GM18873 (cell line): ENCODE results near the gene PLK1.
"Not testable (repeated sequence)": the region's sequence is repeated elsewhere in the genome, so short reads cannot be mapped to it uniquely, and the experiment has no call there.

Source experiments
- ATAC-seq: cut with Tn5 transposase; IDR thresholded peaks from one replicate; pipeline ENCODE4 v1.9.1; 2021; ENCODE audit warnings: mild to moderate bottlenecking, moderate library complexity, moderate number of reproducible peaks; ENCODE audit not compliant: unreplicated experiment, low FRiP score

Gene PLK1

DNA sequence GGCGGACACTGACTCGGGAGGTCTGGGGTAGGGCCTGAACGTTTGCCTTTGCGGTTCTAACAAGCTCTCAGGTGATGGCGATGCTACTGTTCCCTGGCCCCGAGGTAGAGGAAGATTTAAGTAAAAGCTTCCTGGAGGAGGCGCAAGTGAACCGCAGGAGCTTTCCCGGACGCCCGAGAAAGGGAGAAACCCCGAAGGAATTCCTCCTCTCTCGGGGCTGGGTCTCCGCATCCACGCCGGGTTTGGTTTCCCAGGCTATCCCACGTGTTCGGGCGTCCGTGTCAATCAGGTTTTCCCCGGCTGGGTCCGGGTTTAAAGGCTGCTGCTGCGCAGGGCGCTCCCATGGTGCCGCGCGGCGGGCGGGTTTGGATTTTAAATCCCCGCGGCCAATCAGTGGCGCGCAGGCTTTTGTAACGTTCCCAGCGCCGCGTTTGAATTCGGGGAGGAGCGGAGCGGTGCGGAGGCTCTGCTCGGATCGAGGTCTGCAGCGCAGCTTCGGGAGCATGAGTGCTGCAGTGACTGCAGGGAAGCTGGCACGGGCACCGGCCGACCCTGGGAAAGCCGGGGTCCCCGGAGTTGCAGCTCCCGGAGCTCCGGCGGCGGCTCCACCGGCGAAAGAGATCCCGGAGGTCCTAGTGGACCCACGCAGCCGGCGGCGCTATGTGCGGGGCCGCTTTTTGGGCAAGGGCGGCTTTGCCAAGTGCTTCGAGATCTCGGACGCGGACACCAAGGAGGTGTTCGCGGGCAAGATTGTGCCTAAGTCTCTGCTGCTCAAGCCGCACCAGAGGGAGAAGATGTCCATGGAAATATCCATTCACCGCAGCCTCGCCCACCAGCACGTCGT is at the start of gene PLK1:
PLK1 (plus strand) TSS at position 460 of the 844 bp plus-strand sequence; CDS start at position 504, 44 bp downstream.
- ATAC-seq: peak; percentile 75

GRCh38 chr16:23629516-23629915 is 49.2 kb upstream of the PLK1 start:
- ATAC-seq: no peak

GRCh38 chr16:23631874-23632273 is 46.8 kb upstream of the PLK1 start:
- not testable (repeated sequence) for ATAC-seq

DNA sequence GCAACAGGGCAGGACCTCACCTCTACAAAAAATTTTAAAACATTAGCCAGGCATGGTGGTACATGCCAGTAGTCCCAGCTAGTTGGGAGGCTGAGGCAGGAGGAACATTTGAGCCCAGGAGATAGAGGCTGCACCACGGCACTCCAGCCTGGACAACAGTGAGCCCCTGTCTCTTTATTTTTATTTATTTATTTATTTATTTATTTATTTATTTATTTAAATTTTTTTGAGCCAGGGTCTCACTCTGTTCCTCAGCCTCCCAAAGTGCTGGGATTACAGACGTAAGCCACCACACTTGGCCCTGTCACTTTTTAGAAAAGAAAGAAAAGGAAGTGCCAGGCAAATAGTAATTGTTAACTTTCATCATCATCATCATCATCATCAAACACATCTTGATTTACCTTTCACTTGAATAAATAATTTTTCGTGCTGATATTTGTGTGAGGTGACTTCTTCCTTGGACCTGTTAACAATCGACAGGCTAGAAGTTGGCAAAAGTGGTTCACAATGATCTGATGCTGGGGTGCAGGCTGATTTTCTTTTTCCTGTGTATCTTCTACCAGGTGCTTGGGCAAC is 44.1 kb upstream of the PLK1 start:
- ATAC-seq: no peak

DNA sequence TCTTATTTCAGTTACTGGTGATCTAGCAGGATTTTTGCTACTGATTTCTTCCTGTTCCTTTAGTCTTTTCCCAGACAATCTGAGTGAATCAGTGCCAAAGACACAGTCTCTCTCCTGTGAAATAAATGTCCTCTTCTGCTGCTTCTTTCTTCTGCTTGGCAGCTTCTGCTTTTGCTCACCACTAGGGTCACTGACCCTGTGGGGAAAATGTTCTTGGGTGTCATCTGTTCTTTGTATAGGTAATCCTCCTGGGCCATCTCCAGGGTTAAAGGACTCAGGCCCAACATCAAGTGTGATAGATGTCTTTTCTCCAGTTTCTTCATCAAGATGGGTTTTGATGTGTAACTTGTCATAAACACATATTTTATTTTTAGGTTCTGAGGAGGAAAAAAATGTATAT is 42.7 kb upstream of the PLK1 start:
- ATAC-seq: no peak

- ATAC-seq: no peak
Observed at GRCh38 chr16:23640615-23640930, 38.1 kb upstream of the PLK1 start.

DNA sequence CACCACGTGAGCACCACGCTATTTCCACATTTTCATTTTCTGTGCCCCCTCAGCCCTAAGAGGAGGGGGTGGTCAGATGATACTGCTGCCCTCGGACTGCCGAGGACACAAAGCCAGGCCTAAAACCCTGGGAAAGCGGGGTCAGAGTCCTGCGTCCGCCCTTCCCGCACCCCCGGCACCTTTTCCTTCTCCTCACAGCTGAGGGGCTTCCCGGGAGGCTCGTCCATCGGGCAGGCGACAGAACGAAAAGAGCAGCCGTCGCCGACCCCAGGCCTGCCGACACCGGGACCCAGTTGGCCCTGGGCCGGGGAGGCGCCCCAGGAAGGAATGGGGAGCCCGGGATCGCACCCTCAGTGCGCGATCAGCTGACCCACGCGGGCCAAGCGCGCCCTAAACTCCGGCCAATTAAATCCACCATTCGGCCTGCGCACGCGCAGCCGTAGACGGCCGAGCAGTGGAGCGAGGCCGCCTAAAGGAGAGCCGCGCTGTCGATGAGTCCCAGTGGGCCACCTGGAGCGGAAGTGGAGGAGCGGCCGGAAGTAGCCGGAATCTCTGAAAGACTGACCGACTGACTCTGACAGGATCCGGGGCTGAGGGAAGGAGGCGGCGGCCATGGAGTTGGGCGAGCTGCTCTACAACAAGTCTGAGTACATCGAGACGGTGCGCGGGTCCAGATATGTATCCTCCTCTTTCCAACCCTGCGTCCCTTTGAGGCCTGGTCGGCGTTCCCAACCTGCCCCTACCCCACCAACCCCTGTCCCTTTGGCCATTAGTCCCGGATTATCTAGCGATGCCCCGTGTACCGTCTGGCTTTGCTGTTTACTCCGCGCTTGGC is 37.5 kb upstream of the PLK1 start, which contains the start of the genes DCTN5 and PALB2:
DCTN5 (plus strand) TSS at position 536 of the 835 bp plus-strand sequence; CDS start at position 613, 77 bp downstream.
PALB2 (minus strand) TSS at position 380 of the 835 bp plus-strand sequence; CDS start at position 227, 153 bp downstream.
- peak; percentile 88 for ATAC-seq

GRCh38 chr16:23642246-23642774 is 36.4 kb upstream of the PLK1 start:
- ATAC-seq: no peak

- ATAC-seq: no peak
Observed at GRCh38 chr16:23650674-23651416, 27.8 kb upstream of the PLK1 start.

DNA sequence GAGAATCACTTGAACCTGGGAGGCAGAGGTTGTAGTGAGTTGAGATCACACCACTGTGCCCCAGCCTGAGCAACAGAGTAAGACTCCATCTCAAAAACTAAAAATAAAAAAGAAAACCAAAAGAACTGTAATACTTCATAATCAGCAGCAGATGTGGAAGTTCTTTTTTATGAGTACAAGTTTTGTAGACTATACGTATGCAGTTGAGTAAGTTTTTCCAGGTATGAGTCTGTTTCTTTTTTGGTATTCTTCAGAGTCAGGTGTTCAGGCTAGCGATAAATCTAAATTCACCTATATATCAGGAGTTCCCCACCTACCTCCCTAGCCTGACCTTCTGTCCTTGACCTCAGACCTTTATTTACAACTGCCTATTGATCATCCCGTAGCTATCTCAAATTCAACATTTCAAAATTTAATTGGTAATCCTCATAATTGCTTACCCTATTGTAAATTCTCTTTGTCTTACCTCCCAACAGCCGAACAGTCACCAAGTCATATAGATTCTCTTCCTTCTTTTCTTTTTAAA is 26.7 kb upstream of the PLK1 start:
- ATAC-seq: no peak

- ATAC-seq: no peak
Observed at GRCh38 chr16:23663918-23664317, 14.8 kb upstream of the PLK1 start.

- no peak for ATAC-seq
Observed at GRCh38 chr16:23666571-23667354, 11.9 kb upstream of the PLK1 start.

DNA sequence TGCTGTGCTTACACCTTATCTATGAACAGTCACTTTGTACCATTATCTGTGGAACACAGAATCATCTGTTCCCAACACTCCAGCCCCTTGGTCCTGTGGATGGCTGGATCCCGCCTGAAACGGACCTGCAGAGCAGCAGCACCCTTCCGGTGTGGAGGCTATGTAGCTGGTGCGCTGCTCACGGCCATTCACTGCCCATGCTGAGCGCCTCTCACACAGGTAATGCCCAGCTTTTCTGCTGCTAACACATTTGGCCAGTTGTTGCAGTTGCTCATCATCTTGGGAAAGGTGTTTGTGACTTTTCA is 11.4 kb upstream of the PLK1 start:
- ATAC-seq: no peak

DNA sequence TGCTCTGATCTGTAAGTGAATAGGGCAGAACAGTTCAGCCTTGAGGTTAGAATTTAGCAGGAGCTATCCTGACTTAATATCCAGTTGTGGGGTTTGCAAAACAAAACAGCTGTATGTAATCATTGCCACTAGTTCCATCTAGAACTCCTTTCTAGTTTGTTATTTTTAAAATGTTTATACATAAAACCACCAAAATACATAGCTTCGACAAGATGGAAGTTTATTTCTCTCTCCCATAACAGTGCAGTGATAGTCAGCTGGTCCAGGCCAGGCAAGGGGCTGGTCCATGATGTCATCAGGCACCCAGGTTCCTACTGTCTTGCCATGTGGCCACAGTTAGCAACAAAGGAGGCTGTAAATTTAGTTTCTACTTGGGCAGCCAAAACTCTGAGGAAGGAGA is 10.5 kb upstream of the PLK1 start:
- no peak for ATAC-seq

GRCh38 chr16:23668873-23669272 is 9.8 kb upstream of the PLK1 start:
- ATAC-seq: no peak

GRCh38 chr16:23670137-23670776 is 8.4 kb upstream of the PLK1 start:
- ATAC-seq: peak; percentile 87

DNA sequence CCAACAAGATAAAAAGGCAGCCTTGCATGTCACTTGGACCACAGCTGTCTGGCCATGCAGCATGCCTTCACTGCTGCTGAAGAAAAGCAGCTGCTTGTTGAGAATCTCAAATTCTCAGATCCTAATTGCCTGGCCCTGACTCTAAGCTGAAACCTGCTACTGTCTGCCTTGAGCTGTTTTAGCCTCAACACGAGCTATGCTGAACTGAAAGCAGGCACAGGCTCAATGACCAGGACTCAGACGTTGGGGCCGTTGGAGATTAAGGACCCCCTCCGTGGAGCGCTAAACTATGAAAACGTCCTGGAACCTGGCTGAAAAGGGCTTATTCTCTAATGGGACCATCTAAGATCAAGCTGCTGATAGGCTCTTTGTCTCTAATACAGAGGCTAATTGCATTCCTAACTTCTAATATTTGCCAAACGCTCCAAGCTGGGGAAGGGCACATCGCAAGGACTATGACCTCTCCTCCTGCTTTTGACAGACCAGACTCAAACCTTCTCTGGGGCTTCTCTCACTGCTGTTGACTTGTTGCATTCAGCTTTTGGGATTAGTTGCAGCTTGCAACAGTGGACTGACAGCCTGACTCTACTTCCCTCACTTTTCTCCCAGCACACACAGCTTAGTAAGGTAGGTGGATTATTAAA is 4.6 kb upstream of the PLK1 start:
- no peak for ATAC-seq

- no peak for ATAC-seq
Observed at GRCh38 chr16:23676924-23677480, 1.7 kb upstream of the PLK1 start.
